ENCODE measurements around the gene PXN.
A peak's percentile ranks its signal among the peaks of the same experiment; 100 is the strongest.
"Not testable (repeated sequence)": the region's sequence is repeated elsewhere in the genome, so short reads cannot be mapped to it uniquely, and the experiment has no call there.

The PXN gene

DNA sequence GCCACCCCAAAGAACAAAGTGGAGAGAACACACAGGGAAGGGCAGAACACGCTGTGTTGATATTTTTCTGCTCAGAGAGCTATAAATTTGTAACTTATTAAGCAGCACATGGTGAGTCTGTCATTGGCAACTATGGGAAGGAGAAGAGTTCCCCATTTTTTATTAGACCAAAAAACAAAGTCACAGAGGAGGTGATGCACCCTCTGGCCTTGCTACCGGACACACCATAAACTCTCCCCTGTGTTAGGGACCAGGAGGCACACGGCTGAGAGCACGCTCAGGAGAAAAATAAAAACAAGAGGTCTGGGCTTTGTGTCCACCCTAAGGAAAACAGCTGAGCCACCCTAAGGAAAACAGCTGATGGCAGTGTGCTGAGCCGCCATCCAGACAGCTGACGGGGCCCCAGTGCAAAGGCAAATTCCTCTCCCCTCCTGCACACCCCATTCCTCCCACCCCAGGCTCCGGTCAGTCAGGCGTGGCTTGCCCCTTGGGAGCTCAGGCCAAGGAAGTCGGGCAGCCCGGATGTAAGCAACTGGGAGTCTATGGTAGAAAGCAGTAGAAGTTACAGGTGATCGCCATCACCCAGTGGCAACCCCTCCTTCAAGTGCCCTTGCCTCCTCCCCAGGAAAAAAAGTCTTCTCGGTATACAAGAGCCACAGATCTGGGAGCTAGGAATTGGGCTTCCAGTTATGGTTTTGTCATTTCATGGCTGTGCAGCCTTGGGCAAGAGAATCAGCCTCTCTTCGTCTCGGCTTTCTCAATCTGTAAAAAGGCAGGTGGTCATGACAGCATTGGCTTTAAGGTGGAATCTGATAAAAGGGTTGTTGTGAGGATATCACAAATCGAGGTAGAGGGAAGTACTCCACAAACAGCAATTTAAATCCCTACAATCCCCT lies 2.4 kb downstream of the PXN start:
- no peak for DNase-seq (ENCODE audit: low read depth in 2 of 2)

DNA sequence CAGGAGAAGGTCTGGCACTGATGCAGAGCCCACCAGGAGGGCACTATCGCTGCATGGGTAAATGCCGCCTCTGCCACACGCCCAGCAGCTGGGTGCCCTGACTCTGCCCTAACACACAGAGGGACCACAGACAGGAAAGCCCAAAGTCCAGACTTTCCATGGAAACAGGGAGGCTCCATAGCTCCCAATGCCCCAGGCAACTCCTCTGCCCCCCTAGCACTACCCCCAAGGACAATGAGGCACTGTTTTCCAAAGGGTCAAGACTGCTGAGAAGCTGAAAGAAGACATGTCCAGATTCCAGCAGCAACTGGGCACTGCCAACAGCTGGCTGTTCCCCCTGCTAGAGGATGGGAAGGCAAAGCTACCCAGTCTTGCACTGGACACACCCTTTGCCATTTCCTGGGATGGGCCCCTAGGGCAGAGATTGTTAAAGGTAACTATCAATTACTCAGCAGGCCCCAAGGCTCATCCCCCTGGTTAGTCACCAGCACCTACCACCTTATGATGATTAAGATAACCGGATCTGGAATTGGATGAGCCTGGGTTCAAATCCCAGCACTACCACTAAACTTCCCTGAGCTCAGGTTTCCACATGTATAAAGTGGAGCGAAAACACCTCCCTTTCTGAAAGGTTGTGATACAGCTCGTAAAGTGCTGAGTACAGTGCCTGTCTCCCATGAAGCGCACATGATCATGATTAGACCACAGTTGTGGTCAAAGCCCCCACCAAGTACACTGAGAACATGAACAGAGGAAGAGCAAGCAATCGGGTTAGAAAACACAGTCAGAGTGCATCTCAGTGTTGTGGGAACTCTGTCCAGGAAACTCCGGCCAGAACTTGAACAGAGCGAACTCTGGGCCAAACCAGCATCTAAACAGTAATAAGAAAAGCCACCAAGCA lies 3.3 kb downstream of the PXN start:
- no peak for DNase-seq (ENCODE audit: low read depth in 2 of 2)

DNA sequence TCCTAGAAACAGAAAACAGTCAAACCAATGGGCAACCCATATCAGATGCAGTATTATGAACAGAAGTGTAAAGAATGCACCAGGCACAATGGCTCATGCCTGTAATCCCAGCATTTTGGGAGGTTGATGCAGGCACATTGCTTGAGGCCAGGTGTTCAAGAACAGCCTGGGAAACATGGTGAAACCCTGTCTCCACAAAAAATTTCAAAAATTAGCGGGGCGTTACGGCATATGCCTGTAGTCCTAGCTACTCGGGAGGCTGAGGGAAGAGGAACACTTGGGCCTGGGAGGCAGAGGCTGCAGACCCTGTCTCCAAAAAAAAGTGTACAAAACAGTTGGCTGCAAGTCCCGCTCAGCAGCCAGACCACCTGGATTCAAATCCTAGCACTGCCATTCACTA lies 4.9 kb downstream of the PXN start:
- no peak for DNase-seq (ENCODE audit: low read depth in 2 of 2)

DNA sequence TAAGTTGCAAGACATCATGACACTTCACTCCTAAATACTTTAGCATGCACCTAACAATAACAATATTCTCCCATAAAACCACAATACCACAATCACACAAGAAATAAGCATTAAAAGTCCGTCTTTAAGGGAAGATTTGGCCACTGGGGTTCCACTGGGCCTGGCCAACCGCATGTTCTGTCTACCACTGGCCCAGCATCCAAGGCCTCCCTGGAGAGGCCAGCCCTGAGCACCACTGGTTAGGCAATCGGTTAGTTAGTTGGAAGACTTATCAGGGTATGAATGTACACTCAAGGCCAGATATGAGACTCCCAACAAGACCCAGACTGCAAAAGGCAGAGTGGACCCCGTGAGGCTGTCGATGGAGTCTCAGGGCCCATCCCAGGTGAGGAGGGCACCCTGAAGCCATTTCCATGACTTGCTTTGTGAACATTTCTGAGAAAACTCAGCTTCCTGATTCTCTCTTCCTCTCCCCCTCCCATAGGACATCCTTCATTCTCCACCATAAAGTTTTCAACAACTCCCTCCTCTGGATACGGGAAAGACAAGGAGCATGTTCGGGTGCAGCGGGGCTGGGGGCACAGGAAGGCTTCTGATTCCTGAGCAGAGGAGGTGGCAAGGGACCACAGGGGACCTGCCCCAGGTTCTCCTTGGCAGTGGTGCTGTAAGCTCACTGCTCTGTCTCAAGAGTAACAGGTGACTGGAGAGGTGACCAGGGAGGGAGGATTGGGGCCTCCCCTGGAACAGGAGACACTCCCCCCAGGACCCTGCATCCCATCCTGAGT lies 5.9 kb downstream of the PXN start:
- DNase-seq (ENCODE audit: low read depth in 2 of 2), result no peak

DNA sequence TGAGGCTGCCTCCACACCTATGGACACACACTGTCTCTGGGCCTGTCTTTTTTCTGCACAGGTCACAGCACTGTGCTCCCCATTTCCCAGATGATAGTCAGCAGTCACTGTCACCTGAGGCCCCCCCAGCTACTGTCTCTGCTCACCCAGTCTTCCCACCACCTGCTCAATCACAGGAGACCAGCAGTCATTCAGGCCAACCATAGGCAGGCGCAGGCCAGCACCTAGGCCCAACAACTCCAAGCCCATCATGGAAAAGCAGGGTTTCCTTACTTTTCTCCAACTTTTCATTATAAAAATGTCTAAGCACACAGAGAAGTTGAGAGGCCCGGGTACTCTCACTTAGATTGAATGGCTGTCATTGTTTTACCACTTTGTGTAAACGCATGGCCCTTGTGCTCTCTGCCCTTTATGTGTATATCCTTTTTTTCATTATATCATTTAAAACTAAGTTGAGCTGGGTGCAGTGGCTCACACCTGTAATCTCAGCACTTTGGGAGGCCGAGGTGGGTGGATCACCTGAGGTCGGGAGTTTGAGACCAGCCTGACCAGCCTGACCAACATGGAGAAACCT lies 7.1 kb downstream of the PXN start:
- DNase-seq (ENCODE audit: low read depth in 2 of 2), result no peak

DNA sequence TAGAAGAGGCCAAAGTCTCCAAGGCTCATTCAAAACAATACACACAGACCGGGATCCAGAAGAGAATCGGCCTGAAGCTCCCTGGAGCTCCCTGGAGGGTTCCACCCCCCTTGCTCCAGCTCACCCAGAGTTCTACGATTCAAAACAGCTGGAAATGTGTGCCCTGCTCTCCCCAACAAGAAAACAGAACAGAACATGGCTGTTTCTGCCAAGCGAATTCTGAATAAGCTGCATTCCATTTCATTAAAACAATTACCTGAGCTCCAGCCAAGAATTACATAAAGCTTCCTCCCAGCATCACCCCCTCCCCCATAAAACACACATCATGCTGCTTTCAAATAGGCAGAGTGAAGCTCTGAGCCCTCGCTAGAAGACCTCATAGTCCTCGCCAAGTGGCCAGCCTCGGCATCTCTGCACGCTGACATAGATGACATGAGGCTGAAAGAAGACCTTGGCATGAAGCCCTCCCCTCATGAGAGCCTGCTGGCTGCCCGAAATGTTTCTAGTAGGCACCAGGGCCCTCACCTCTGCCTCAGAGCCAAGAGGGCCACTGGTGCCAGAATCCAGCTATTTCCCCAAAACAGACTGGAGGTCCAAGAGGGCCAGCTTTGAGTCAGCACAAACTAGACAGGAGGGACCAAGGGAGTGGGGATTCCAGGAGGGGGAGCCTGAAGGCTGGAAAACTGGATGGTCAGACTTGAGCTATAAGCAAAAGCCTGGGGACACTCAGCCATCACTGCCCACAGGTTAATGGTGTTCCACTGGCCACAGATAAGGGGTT lies 8.3 kb downstream of the PXN start:
- DNase-seq (ENCODE audit: low read depth in 2 of 2), result no peak

DNA sequence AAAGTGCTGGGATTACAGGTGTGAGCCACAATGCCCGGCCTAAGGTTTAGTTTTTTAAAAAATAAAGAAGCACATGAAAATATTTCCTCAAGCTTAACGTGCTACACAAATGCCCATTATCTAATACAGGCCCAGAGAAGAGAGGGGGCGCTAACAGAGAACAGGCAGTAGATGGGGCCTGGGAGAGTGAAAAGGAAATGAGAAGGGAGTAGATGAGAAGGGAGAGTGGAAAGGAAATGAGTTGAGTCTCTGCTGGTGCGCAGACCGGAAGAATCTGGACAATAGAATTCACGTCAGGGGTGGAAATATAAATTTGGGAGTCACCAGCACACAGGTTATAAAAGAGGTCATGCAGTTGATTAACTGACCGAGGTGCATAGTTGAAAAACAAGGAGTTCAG lies 10.7 kb downstream of the PXN start:
- DNase-seq (ENCODE audit: low read depth in 2 of 2), result no peak

DNA sequence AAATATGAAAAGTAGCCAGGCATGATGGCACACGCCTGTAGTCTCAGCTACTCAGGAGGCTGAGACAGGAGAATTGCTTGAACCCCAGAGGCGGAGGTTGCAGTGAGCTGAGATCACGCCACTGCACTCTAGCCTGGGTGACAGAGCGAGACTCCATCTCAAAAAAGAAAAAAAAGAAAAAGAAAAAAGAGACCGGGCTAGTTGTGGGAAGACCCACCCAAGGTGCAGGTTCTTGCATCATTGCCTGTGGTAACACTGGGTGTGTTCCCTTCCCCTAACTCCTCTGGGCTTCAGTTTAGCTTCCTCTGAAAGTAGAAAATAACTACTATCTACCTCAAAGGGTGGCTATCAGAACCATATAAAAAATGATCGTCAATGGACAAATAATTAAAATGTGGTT lies 12.2 kb downstream of the PXN start:
- not testable (repeated sequence) for DNase-seq (ENCODE audit: low read depth in 2 of 2)

DNA sequence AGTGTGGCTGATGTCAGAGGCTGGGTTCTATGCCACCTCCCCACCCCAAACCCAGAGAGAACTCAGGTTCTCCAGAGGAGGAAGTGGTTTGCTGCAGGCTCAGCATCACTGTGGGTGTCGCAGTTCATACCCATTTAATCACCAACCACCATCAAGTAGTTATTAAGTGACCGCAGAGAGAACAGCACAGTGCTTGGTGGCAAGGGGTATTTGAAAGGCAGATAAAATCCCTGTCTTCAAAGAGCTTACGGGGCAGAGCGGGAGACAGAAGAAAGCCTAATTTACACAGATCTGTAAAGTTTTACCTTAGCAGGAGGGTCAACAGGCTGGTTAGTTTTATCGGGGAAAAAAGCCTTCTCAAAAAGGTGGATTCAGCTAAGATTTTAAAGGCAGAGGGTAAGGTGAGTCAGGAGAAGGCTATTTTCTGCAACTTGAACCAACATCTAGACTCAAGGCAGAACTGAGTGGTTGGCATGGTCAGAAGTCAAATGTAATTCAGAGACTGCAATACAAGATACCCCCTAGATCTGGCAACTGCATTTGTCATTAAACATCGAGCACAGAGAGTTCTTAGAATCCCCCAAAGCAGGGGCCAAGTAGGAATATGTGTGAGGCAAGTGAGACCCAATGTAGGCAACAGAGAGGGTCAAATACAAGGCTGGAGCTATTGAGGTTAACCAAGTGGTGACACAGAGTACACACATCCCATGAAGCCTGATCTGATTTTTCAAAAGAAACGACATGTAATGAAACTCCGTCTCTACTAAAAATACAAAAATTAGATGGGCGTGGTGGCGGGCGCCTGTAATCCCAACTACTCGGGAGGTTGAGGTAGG lies 13.2 kb downstream of the PXN start:
- peak in 1 of 2 donors; percentile 53 for DNase-seq (ENCODE audit: low read depth in 2 of 2)

DNA sequence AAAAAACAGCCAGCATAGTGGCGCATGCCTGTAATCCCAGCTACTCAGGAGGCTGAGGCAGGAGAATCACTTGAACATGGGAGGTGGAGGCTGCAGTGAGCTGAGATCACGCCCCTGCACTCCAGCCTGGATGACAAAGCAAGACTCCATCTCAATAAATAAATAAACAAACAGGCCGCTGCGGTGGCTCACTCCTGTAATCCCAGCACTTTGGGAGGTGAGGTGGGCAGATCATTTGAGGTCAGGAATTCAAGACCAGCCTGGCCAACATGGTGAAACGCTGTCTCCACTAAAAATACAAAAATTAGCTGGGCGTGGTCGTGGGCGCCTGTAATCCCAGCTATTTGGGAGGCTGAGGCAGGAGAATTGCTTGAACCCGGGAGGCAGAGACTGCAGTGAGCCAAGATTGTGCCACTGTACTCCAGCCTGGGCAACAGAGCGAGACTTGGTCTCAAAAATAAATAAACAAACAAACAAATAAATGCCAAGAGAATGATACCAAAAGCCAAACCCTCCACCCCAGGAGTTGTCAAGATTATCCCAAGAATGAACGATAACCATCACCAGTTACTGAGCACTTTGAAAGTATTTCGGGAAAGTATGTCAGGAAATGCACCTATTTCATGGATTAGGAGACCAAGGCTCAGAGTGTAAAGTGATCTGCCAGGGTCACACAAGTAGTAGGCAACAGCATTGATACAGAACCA lies 14.0 kb downstream of the PXN start:
- not testable (repeated sequence) for DNase-seq (ENCODE audit: low read depth in 2 of 2)

DNA sequence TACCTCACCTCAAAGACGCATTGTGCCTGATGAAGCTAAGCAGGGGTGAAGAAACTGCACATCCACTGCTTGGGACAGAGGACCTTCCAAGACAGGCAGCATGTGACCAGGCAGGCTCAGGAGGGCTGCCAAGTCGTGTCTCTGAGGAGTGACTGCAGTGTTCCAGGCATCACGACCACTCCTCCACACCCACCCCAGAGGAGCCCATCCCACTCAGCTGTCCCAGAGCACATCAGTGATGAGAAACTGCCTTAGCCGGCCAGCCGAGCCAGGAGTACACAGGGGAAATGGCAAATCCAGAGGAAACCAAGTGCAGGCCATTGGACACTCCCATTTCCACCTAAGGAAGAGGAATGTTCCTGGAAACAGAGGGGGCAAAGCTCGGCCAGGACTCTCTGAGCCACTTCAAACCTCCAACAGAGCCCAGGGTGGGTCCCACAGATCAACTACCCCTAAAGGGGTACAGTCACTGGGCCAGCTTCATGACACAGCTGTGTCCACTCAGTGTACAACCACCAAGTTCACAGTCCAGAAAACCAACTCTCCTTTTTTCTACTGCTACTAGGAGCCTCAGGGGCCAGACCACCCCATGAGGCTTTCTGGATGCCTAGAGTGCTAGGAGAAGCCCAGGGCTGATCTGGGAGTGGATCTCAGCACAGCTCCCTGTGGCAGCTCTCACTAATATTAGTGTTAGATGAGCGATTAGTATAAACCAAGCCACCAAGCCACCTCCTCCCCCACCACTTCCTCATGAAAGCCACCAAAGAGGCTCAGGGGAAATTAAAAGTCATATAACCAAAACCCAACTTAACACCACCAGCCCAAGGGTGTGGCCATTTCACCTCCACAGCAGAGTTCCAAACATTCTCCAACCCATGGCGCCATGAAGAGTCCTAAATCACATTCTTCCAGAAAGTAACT lies 15.4 kb downstream of the PXN start:
- no peak for DNase-seq (ENCODE audit: low read depth in 2 of 2)

DNA sequence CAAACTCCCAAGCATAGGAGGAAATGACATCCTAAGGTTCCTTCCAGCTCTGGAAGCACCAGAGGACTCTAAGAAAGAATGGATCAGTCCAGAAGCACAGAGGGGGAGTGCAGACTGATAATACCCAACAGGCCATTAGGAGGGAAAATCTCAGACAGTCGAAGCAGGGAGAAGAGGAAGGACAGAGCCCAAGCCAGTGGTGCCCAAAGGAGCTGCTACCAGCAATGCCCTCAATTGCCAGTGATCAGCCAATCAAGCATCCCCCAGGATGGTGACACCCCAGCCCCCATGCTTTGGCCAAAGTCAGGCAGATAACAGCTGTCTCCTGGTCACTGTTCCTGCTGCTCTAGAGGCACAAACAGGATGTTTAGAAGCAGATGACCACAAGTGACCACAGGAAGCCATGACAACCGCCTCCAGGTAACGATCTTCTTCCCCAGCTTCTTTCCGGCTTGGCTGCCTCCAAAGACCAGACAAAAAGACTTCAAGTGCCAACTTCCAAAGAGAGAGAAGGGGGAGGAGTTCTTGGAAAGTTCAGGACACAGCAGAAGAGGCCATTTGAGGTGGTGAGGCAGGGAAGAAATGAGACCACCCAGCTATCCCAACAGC lies 16.2 kb downstream of the PXN start:
- DNase-seq (ENCODE audit: low read depth in 2 of 2), result no peak

DNA sequence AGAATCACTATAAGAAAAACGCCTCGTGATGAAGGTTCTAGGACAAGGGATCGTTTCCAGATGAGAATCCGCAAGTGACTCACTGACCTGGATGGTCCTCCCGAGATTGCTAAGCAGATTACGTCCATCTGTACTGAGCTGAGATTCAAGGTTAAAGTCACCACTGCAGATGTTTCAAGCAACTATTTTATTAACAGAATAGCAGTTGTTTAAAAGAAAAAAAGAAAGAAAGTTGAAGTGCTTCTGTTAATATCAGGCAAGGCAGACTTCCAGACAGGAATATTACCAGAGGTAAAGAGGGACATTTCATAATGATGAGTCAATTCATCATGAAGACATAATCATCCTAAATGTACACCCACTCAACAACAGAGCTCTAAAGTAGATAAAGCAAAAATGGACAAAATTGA lies 17.9 kb downstream of the PXN start:
- no peak for DNase-seq (ENCODE audit: low read depth in 2 of 2)

DNA sequence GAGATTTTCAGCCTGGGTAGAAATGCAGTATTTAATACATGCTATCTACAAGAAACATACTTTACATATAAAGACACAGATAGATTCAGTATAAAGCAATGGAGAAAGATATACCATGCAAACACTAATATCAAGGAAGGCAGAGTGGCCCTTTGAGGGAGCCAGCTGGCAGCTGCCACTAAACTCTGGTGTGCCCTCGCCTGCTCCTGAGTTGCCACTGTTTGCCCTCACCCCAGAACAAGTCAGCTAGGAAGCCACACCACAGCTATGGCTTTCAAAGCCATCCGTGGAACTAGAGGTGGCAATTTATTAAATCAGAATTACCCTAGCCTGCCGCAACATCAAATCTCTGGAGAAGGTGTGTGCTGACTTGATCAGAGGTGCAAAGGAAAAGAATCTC lies 18.3 kb downstream of the PXN start:
- no peak for DNase-seq (ENCODE audit: low read depth in 2 of 2)

DNA sequence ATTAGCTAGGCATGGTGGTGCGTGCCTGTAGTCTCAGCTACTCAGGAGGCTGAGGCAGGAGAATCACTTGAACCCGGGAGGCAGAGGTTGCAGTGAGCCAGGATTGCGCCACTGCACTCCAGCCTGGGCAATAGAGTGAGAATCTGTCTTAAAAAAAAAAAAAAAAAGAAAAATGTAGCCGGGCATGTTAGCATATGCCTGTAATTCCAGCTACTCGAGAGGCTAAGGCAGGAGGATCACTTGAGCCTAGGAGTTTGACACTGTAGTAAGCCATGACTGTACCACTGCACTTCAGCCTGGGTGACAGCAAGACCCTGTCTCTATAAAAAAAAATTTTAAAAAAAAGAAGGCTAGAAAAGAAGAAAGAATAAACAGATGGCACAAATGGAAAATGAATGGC lies 18.8 kb downstream of the PXN start:
- not testable (repeated sequence) for DNase-seq (ENCODE audit: low read depth in 2 of 2)

DNA sequence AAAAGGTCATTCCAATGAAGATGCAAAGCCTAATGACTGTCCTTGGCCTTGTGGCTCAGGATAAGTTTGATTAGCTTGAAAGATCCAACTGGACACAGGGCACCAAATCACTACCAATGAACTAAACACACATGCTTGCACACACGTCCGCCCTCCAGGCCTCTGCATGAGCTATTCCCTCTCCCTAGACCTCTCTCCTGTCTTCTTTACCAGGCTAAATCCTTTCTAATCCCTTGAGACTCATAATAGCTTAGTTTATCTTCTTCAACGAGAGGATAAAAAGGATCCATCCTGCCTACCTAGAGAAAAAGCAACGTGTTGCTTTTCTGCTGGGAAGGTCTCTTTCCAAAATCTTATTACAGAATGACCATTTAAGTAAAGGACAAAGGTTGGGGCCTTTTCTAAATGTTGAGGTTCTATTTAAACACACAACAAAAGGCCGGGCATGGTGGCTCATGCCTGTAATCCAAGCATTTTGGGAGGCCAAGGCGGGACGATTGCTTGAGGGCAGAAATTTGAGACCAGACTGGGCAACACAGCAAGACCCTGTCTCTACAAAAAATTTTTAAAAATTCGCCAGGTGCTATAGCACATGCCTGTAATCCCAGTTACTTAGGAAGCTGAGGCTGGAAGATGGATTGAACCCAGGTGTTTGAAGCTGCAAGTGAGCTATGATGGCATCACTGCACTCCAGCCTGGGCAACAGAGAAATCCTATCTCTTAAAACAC lies 22.4 kb downstream of the PXN start:
- DNase-seq (ENCODE audit: low read depth in 2 of 2), result no peak

DNA sequence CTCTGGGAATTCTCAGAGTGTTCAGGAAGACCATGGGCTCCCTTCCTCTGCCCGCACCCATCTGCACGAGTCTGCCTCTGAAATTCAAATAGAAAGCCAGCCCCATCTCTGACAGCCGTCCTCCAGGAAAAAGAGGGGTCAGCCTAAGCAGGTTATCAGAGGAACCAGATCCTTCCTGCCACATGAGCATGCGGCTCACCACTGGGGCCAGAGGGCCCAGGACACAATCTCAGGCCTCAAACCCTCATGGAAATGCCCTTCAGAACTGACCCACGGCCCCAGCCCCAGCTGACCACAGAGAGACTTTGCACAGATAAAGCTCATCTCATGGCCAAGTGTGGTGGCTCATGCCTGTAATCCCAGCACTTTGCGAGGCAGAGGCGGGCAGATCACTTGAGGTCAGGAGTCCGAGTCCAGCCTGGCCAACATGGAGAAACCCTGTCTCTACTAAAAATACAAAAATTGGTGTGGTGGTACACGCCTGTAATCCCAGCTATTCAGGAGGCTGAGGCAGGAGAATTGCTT lies 23.2 kb downstream of the PXN start:
- no peak for DNase-seq (ENCODE audit: low read depth in 2 of 2)

All from activated CD4-positive, alpha-beta T cell treated with anti-CD3 and anti-CD28 coated beads for 24 hours (primary cell).